Immature natural killer cell (primary cell): ENCODE measurements around the gene RASL12. TPM values are rescaled to one million over a fixed set of nuclear protein-coding genes. Genes with fewer than 3 reads are reported as not detected.

Experiments
- DNase-seq, 3 donors: peaks; one replicate each; pipeline ENCODE4 v3.0.0; 2022; ENCODE audit warnings: mixed read lengths in 1 of 3
- H3K27ac Mint-ChIP-seq, 6 donors: one replicate each; pipeline ENCODE4 v1.8.0; 2020; ENCODE audit warnings: mixed read lengths in 6 of 6, mild to moderate bottlenecking in 5 of 6, inconsistent platforms in 4 of 6, moderate library complexity in 3 of 6
- H3K27me3 Mint-ChIP-seq, 3 donors: one replicate each; pipeline ENCODE4 v1.8.0; 2020 to 2021; ENCODE audit warnings: low read depth in 3 of 3, mild to moderate bottlenecking in 3 of 3, mixed read lengths in 3 of 3, moderate library complexity in 3 of 3, inconsistent platforms in 1 of 3
- H3K36me3 Mint-ChIP-seq, 3 donors: one replicate each; pipeline ENCODE4 v1.8.0; 2020; ENCODE audit warnings: mixed read lengths in 3 of 3, inconsistent platforms in 2 of 3, mild to moderate bottlenecking in 2 of 3
- H3K4me1 Mint-ChIP-seq, 2 donors: one replicate each; pipeline ENCODE4 v1.8.0; 2020; ENCODE audit warnings: inconsistent platforms in 2 of 2, mild to moderate bottlenecking in 2 of 2, mixed read lengths in 2 of 2, moderate library complexity in 1 of 2
- H3K4me3 Mint-ChIP-seq, 5 donors: one replicate each; pipeline ENCODE4 v1.8.0; 2020; ENCODE audit warnings: mild to moderate bottlenecking in 5 of 5, mixed read lengths in 5 of 5, inconsistent platforms in 3 of 5, moderate library complexity in 3 of 5
- H3K9me3 Mint-ChIP-seq, 6 donors: one replicate each; pipeline ENCODE4 v1.8.0; 2020; ENCODE audit warnings: mild to moderate bottlenecking in 6 of 6, mixed read lengths in 6 of 6, inconsistent platforms in 4 of 6, moderate library complexity in 3 of 6
- polyA plus RNA-seq, 3 donors: library from polyadenylated mRNA; unstranded; fragments of 300-500 nt; fragmentation: Illumina TruSeq; gene quantifications; one replicate each; pipeline ENCODE4 v1.2.3, GENCODE V29; 2021

Gene RASL12
- polyA plus RNA-seq, 3 donors from 2014 or later = not detected

DNA sequence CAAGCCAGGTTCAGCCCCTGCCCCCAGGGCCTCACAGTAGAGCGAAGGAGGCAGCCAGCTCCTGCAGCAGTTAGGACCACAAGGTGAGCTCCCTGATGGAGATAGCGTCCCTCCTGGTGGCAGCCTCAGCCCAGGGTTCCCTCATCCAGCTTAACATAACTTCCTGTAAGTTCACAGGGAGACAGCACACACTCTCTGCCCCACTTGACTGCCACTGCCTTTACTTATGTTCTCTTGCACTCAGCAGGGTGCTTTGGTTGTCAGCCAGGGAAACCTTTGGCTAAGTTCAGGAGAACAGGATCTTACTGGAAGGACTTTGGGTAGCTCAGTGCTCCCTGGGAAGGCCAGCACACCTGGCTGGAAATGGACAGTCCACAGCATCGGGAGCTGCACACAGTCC, 19.6 kb upstream of the RASL12 start:
- Mint-ChIP-seq H3K4me3 (no peak overlapping the region), H3K27me3 (peaks cover 4 to 10% (median 7%) of the 10 kb centered on the region in 3 donors), H3K27ac (no peak overlapping the region), H3K4me1 (peaks cover 3 to 6% of the 10 kb centered on the region in 2 donors), H3K36me3 (no peaks in the 10 kb centered on the region), H3K9me3 (no peaks in the 10 kb centered on the region)
- DNase-seq = no peak

DNA sequence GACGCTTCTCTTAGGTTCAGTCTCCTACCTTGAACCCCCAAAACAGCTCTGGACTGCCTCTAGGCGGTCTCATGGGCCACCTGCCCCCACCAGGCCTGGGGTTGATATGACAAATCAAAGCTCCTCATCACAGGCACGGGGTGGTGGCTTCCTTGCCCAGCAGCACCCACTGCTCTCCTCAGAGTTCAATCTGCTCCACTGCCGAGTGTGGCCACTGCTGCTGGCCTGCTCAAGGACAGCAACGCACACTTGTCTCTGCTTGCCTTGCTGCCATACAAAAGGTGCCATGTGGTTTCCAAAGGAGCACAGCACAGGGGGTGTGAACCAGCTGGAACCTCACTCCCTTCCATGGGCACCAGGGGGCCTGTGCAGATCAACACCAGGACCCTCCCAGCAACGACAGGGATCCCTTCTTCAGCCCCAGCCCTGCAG, 18.9 kb upstream of the RASL12 start:
- no peak overlapping the region for H3K4me3 Mint-ChIP-seq
- no peak for DNase-seq
- no peaks in the 10 kb centered on the region for H3K36me3 Mint-ChIP-seq
- H3K4me1 Mint-ChIP-seq = peaks cover 3 to 8% of the 10 kb centered on the region in 2 donors
- no peaks in the 10 kb centered on the region for H3K9me3 Mint-ChIP-seq
- H3K27me3 Mint-ChIP-seq = peaks cover 7 to 14% (median 7%) of the 10 kb centered on the region in 3 donors
- H3K27ac Mint-ChIP-seq = no peak overlapping the region

DNA sequence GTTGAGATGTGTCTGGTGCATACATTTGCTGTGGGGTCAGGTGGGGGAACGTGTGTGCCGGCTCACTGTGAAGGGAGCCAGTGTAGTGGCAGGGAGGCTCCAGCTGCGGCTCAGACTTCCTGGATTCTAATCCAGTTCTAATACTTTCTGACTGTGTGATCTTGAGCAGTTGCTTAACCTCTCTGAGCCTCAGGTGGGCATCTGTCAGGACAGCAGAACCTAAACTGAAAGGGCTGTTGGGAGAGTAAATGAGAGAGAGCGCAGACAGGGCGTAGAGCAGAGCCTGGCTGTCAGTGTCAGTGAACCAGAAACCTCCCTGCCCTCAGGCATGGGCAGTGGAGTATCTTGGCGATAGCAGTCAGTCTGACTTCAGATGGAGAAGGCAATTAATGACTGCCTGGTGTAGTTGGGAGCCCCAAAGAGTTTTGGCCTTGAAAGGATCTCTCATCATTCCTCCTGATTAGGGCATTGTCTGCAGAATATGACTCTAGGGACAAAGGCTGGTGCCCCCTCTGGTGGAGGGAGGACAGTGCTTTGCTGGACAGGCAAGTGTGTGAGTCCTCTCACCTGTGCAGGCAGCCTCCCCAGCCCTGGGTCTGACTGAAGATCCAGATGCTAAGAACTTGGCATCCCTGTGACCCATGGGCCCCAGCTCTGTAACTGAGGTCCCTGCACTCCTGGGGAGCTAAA, 18.3 kb upstream of the RASL12 start:
- Mint-ChIP-seq H3K36me3 (no peaks in the 10 kb centered on the region), H3K27me3 (peaks cover 7 to 18% (median 7%) of the 10 kb centered on the region in 3 donors), H3K4me3 (no peak overlapping the region), H3K4me1 (peaks cover 3 to 8% of the 10 kb centered on the region in 2 donors), H3K9me3 (no peaks in the 10 kb centered on the region), H3K27ac (no peak overlapping the region)
- no peak for DNase-seq

DNA sequence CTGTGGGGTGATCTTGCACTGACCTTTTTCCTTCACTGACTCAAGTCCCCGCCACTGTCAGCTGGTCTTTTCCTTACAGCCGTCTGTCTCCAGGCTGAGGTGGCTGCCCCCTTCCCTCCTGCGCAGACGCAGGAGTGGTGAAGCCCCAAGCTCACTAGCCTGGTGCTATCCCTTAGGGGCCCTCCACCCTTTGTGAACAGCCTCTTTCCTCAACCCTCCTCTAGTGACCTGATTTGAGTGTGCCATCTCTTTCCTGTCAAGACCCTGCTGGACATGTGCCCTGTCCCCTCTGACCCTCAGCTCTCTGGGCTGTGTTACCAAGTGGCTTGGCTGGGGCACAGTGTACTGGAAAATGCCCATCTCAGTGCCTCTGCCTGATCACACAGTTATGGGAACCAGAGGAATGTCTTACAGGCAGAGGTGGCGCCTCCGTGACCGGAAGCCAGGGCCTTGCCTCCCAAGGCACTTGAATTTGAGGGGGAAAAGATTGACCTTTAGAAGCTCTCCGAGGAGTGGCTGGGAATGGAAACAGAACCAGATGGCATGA, 17.5 kb upstream of the RASL12 start:
- Mint-ChIP-seq H3K27ac (no peak overlapping the region), H3K9me3 (no peaks in the 10 kb centered on the region), H3K4me3 (no peak overlapping the region), H3K27me3 (peaks cover 7 to 18% (median 7%) of the 10 kb centered on the region in 3 donors), H3K4me1 (peaks cover 3 to 8% of the 10 kb centered on the region in 2 donors), H3K36me3 (no peaks in the 10 kb centered on the region)
- no peak for DNase-seq

- DNase-seq = no peak
- peaks cover 7 to 18% (median 7%) of the 10 kb centered on the region in 3 donors for H3K27me3 Mint-ChIP-seq
- H3K4me1 Mint-ChIP-seq = peaks cover 3 to 8% of the 10 kb centered on the region in 2 donors
- no peak overlapping the region for H3K4me3 Mint-ChIP-seq
- H3K9me3 Mint-ChIP-seq = no peaks in the 10 kb centered on the region
- H3K27ac Mint-ChIP-seq = no peak overlapping the region
- no peaks in the 10 kb centered on the region for H3K36me3 Mint-ChIP-seq
Observed at GRCh38 chr15:65084500-65085206, 16.9 kb upstream of the RASL12 start.

DNA sequence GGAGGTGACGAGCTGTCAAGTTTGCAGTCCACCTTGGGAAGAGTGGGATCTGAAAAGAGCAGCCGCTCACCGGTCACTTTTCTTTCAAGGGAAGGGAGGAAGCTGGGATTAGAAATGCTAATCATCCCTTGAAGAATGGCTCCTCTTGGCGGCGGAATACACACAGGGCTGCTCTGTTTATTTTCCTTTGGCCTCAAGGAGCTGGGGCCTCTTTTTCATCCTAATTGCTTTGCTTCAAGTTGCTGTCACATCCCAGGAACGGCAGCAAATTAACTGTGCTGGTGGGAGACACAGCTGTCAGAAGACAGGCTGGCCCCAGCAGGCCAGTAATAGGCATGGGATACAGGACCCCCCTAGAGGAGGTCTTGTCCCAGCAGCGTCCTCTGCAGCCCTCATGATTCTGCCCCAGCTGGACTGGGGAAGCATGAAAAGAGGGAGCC, 15.5 kb upstream of the RASL12 start:
- Mint-ChIP-seq H3K36me3 (no peaks in the 10 kb centered on the region), H3K27ac (no peak overlapping the region), H3K27me3 (peaks cover 8 to 22% (median 12%) of the 10 kb centered on the region in 3 donors), H3K9me3 (no peaks in the 10 kb centered on the region), H3K4me1 (peaks cover 3 to 8% of the 10 kb centered on the region in 2 donors), H3K4me3 (no peak overlapping the region)
- no peak for DNase-seq

DNA sequence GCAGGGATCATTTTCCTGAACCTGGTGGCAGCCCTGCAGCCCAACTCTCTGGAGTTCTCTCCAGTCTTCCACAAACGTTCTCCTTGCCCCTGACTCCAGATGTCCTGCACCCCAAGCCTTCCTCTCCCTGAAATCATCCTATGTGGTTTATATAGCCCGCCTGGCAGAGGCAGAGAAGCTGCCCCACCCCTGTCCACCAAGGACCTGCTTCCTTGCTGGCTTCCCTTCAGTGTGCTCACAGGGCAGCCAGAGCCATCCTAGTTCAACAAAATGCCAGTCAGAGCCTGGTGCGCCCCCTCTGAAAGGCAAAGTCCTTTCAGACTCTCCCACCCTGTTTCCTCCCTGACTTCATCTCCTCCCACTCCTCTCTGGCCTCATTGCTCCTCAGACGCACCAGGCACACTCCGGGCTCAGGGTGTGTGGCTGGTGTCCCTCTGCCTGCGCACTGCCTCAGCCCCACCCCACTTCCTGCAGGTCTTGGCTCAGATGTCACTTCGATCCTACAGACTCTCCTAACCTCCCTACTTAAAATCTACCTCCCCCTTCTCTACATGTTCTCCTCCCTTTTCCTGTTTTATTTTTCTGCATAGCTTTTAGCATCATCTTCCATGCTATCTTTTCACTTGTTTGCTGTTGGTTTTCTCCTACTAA, 14.6 kb upstream of the RASL12 start:
- no peak overlapping the region for H3K27ac Mint-ChIP-seq
- H3K9me3 Mint-ChIP-seq = no peaks in the 10 kb centered on the region
- peaks cover 8 to 29% (median 14%) of the 10 kb centered on the region in 3 donors for H3K27me3 Mint-ChIP-seq
- H3K36me3 Mint-ChIP-seq = no peaks in the 10 kb centered on the region
- no peak for DNase-seq
- peak overlapping the region in 1 of 5 donors; percentile 36 for H3K4me3 Mint-ChIP-seq
- peaks cover 8 to 15% of the 10 kb centered on the region in 2 donors for H3K4me1 Mint-ChIP-seq

GRCh38 chr15:65081758-65082157, 14.0 kb upstream of the RASL12 start:
- Mint-ChIP-seq H3K27ac (no peak overlapping the region), H3K4me3 (no peak overlapping the region)
- no peak for DNase-seq

GRCh38 chr15:65081270-65081669, 13.5 kb upstream of the RASL12 start:
- Mint-ChIP-seq H3K27me3 (peaks cover 7 to 29% (median 15%) of the 10 kb centered on the region in 3 donors), H3K4me1 (peaks cover 8 to 15% of the 10 kb centered on the region in 2 donors), H3K36me3 (peaks cover 0 to 3% (median 0%) of the 10 kb centered on the region in 3 donors)

More at GRCh38 chr15:65081758-65082157, 14.0 kb upstream of the RASL12 start:
- peaks cover 7 to 29% (median 14%) of the 10 kb centered on the region in 3 donors for H3K27me3 Mint-ChIP-seq
- no peaks in the 10 kb centered on the region for H3K36me3 Mint-ChIP-seq
- H3K4me1 Mint-ChIP-seq = peaks cover 8 to 15% of the 10 kb centered on the region in 2 donors
- H3K9me3 Mint-ChIP-seq = no peaks in the 10 kb centered on the region

DNA sequence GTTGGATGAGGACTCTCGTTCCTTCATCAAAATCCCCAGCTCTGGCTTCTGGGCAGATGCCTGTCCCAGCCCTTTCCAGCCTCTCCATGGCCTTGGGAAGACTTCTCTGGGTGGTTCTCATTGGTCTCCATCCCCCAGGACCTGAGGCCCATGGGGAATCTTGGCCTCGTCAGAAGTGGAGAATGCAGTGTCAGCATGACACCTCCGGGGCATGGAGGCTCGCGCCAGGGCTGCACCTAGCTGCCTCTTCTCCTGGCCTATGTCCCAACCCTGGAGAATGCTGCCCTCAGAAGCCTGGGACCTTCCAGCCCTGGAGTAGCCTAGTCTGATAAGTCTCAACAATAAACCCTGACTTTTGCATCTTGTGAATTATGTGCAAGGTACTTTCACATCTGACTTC, 11.8 kb upstream of the RASL12 start:
- Mint-ChIP-seq H3K27ac (peak overlapping the region in 1 of 6 donors; percentile 48), H3K4me3 (no peak overlapping the region), H3K36me3 (peaks cover 0 to 3% (median 0%) of the 10 kb centered on the region in 3 donors), H3K27me3 (peaks cover 7 to 29% (median 17%) of the 10 kb centered on the region in 3 donors), H3K4me1 (peaks cover 8 to 15% of the 10 kb centered on the region in 2 donors), H3K9me3 (no peaks in the 10 kb centered on the region)
- DNase-seq = no peak

More at GRCh38 chr15:65081270-65081669, 13.5 kb upstream of the RASL12 start:
- Mint-ChIP-seq H3K9me3 (no peaks in the 10 kb centered on the region), H3K27ac (no peak overlapping the region), H3K4me3 (no peak overlapping the region)
- DNase-seq = no peak

GRCh38 chr15:65077981-65078352, 10.2 kb upstream of the RASL12 start:
- peaks cover 3 to 25% (median 15%) of the 10 kb centered on the region in 3 donors for H3K27me3 Mint-ChIP-seq
- H3K4me1 Mint-ChIP-seq = peaks cover 8 to 15% of the 10 kb centered on the region in 2 donors
- peak; percentile 5 to 29 (median 21) for DNase-seq
- H3K9me3 Mint-ChIP-seq = no peaks in the 10 kb centered on the region
- no peak overlapping the region for H3K27ac Mint-ChIP-seq
- peaks cover 0 to 3% (median 0%) of the 10 kb centered on the region in 3 donors for H3K36me3 Mint-ChIP-seq
- peak overlapping the region in 1 of 5 donors; percentile 57 for H3K4me3 Mint-ChIP-seq

- no peak for DNase-seq
- Mint-ChIP-seq H3K4me3 (peak overlapping the region in 1 of 5 donors; percentile 57), H3K27me3 (peaks cover 3 to 19% (median 13%) of the 10 kb centered on the region in 3 donors), H3K4me1 (peaks cover 5 to 9% of the 10 kb centered on the region in 2 donors), H3K9me3 (no peaks in the 10 kb centered on the region), H3K27ac (no peak overlapping the region), H3K36me3 (peaks cover 0 to 3% (median 0%) of the 10 kb centered on the region in 3 donors)
Observed at GRCh38 chr15:65077291-65077980, 9.6 kb upstream of the RASL12 start.
